Lung microvascular endothelial cell (primary cell): ENCODE measurements around the gene SYNE1. TPM values are rescaled to one million over a fixed set of nuclear protein-coding genes. Genes with fewer than 3 reads are reported as not detected.

ENCODE experiments used
- DNase-seq, 2 donors: peaks; one replicate each; pipeline versions ENCODE4 v3.0.0 to v3.0.0-alpha.2; 2010; ENCODE audit warnings: low read depth in 2 of 2
- total RNA-seq: library from RNA; depleted of rRNA; stranded (reverse); fragments of >200 nt; gene quantifications from 2 replicates; pipeline ENCODE4 v1.2.1, GENCODE V29; 2014

The SYNE1 gene
- total RNA-seq, 1 donor from 2014 or later = 44.8 TPM

GRCh38 chr6:152246554-152247337 lies 390.4 kb downstream of the SYNE1 start:
- DNase-seq = no peak

- DNase-seq = no peak
Measured at GRCh38 chr6:152244998-152245630, 392.0 kb downstream of the SYNE1 start.

- DNase-seq = no peak
Measured at GRCh38 chr6:152241013-152241766, 396.0 kb downstream of the SYNE1 start.

GRCh38 chr6:152240436-152240835 lies 396.7 kb downstream of the SYNE1 start:
- no peak for DNase-seq

- no peak for DNase-seq
Measured at GRCh38 chr6:152236370-152237097, 400.6 kb downstream of the SYNE1 start.

- peak in 1 of 2 donors; percentile 73 for DNase-seq
Measured at GRCh38 chr6:152233547-152234320, 403.4 kb downstream of the SYNE1 start.

- DNase-seq = peak; percentile 8 to 43
Measured at GRCh38 chr6:152232501-152233151, 404.5 kb downstream of the SYNE1 start.

GRCh38 chr6:152229330-152229729 lies 407.8 kb downstream of the SYNE1 start:
- DNase-seq = no peak

- no peak for DNase-seq
Measured at GRCh38 chr6:152226119-152226518, 411.0 kb downstream of the SYNE1 start.

GRCh38 chr6:152225241-152225934 lies 411.8 kb downstream of the SYNE1 start:
- no peak for DNase-seq

GRCh38 chr6:152223636-152224035 lies 413.5 kb downstream of the SYNE1 start:
- no peak for DNase-seq

GRCh38 chr6:152221806-152222628 lies 415.1 kb downstream of the SYNE1 start:
- DNase-seq = no peak

- no peak for DNase-seq
Measured at GRCh38 chr6:152220786-152221185, 416.4 kb downstream of the SYNE1 start.

GRCh38 chr6:152218887-152219286 lies 418.3 kb downstream of the SYNE1 start:
- no peak for DNase-seq

GRCh38 chr6:152212437-152212836 lies 424.7 kb downstream of the SYNE1 start:
- DNase-seq = no peak

GRCh38 chr6:152209211-152209610 lies 428.0 kb downstream of the SYNE1 start:
- DNase-seq = no peak

- DNase-seq = no peak
Measured at GRCh38 chr6:152207915-152208714, 429.0 kb downstream of the SYNE1 start.
